22Rv1 (cell line): Measurements from ENCODE around the gene UBE4B.

ENCODE experiments used
- CTCF ChIP-seq: fragments of 450-650 bp; IDR thresholded peaks from 2 replicates; pipeline ENCODE4 v1.5.1; 2017; ENCODE audit warnings: mild to moderate bottlenecking
- ZFX ChIP-seq: fragments of 450-650 bp; IDR thresholded peaks from 2 replicates; pipeline ENCODE4 v1.6.1; 2017; ENCODE audit warnings: antibody characterized with exemption, borderline replicate concordance

- no peak for TF ChIP-seq CTCF
- TF ChIP-seq ZFX = no peak
Observed at GRCh38 chr1:10108134-10108663, 75.4 kb downstream of the UBE4B start.
